ENCODE measurements around the gene LCP1. TPM values are rescaled to one million over a fixed set of nuclear protein-coding genes. Genes with fewer than 3 reads are reported as not detected.

LCP1 gene
- total RNA-seq, 3 donors from 2014 or later (not counting 1 experiment from before 2014, with no cell fraction given) = 1,088 to 1,116 (median 1,113) TPM

GRCh38 chr13:46154136-46154801, 27.7 kb downstream of the LCP1 start:
- Histone ChIP-seq H3K4me1 (ENCODE audit: control insufficient read depth, insufficient read depth, low read length) (no peaks in the 10 kb centered on the region), H3K9me3 (ENCODE audit: control insufficient read depth, insufficient read depth, low read length) (no peaks in the 10 kb centered on the region), H3K27me3 (ENCODE audit: control insufficient read depth, insufficient read depth, low read length) (no peaks in the 10 kb centered on the region), H3K36me3 (ENCODE audit: control insufficient read depth, insufficient read depth, low read length) (peaks cover 97% of the 10 kb centered on the region), H3K4me3 (ENCODE audit: low read length) (no peak overlapping the region), H3K27ac (ENCODE audit: low read length) (no peak overlapping the region)
- no peaks in the 10 kb centered on the region for H3K9me3 Mint-ChIP-seq
- H3K27me3 Mint-ChIP-seq (ENCODE audit: low read depth in 2 of 2) = no peaks in the 10 kb centered on the region
- H3K4me1 Mint-ChIP-seq = peaks cover 48 to 53% of the 10 kb centered on the region in 2 donors
- 65% methylated on average over 6 of the region's 7 CpGs for WGBS (ENCODE audit: insufficient coverage)
- DNase-seq (no peak), ATAC-seq (no peak)
- H3K36me3 Mint-ChIP-seq = peaks cover 61% of the 10 kb centered on the region
- H3K27ac Mint-ChIP-seq = peak overlapping the region; percentile 71 to 72
- no peak overlapping the region for H3K4me3 Mint-ChIP-seq
- intact Hi-C loops (cut with micrococcal nuclease) = no loop called here
- TF ChIP-seq CTCF (IDR thresholded peaks at IDR 0.05) = no peak

GRCh38 chr13:46152627-46153328, 29.2 kb downstream of the LCP1 start:
- no peak overlapping the region for H3K4me3 ChIP-seq (ENCODE audit: low read length)
- Mint-ChIP-seq H3K9me3 (no peaks in the 10 kb centered on the region), H3K36me3 (peaks cover 57% of the 10 kb centered on the region), H3K4me1 (peaks cover 41 to 51% of the 10 kb centered on the region in 2 donors), H3K4me3 (no peak overlapping the region), H3K27ac (peak overlapping the region; percentile 71 to 72), H3K27me3 (ENCODE audit: low read depth in 2 of 2) (no peaks in the 10 kb centered on the region)
- 86% methylated on average over 6 of the region's 6 CpGs for WGBS (ENCODE audit: insufficient coverage)
- DNase-seq = no peak
- ATAC-seq = no peak
- intact Hi-C loops (cut with micrococcal nuclease) = no loop called here
- no peaks in the 10 kb centered on the region for H3K9me3 ChIP-seq (ENCODE audit: control insufficient read depth, insufficient read depth, low read length)
- H3K4me1 ChIP-seq (ENCODE audit: control insufficient read depth, insufficient read depth, low read length) = no peaks in the 10 kb centered on the region
- no peaks in the 10 kb centered on the region for H3K27me3 ChIP-seq (ENCODE audit: control insufficient read depth, insufficient read depth, low read length)
- no peak for TF ChIP-seq CTCF (IDR thresholded peaks at IDR 0.05)
- peaks cover 97% of the 10 kb centered on the region for H3K36me3 ChIP-seq (ENCODE audit: control insufficient read depth, insufficient read depth, low read length)
- no peak overlapping the region for H3K27ac ChIP-seq (ENCODE audit: low read length)

- no peaks in the 10 kb centered on the region for H3K27me3 Mint-ChIP-seq (ENCODE audit: low read depth in 2 of 2)
- no peak overlapping the region for H3K4me3 Mint-ChIP-seq
- intact Hi-C loops (cut with micrococcal nuclease) = no loop called here
- H3K4me1 Mint-ChIP-seq = peaks cover 38 to 54% of the 10 kb centered on the region in 2 donors
- no peaks in the 10 kb centered on the region for H3K9me3 Mint-ChIP-seq
- Histone ChIP-seq H3K9me3 (ENCODE audit: control insufficient read depth, insufficient read depth, low read length) (no peaks in the 10 kb centered on the region), H3K4me1 (ENCODE audit: control insufficient read depth, insufficient read depth, low read length) (no peaks in the 10 kb centered on the region), H3K27me3 (ENCODE audit: control insufficient read depth, insufficient read depth, low read length) (no peaks in the 10 kb centered on the region), H3K27ac (ENCODE audit: low read length) (no peak overlapping the region), H3K4me3 (ENCODE audit: low read length) (no peak overlapping the region), H3K36me3 (ENCODE audit: control insufficient read depth, insufficient read depth, low read length) (peaks cover 95% of the 10 kb centered on the region)
- TF ChIP-seq CTCF (IDR thresholded peaks at IDR 0.05) = no peak
- H3K36me3 Mint-ChIP-seq = peaks cover 55% of the 10 kb centered on the region
- 100% methylated on average over 1 of the region's 1 CpG for WGBS (ENCODE audit: insufficient coverage)
- no peak for DNase-seq
- ATAC-seq = no peak
- H3K27ac Mint-ChIP-seq = peak overlapping the region; percentile 71 to 72
These were observed 31.8 kb downstream of the LCP1 start for GRCh38 chr13:46150134-46150693.
